ENCODE results near the gene YWHAB. TPM values are rescaled to one million over a fixed set of nuclear protein-coding genes. Genes with fewer than 3 reads are reported as not detected.

The YWHAB gene
- total RNA-seq, 1 donor from 2014 or later, result 43.2 TPM

GRCh38 chr20:44948513-44948912, 63.0 kb downstream of the YWHAB start:
- FAIRE-seq, result no peak

GRCh38 chr20:44950368-44950767, 64.9 kb downstream of the YWHAB start:
- Histone ChIP-seq H3K36me3 (ENCODE audit: control insufficient read depth, insufficient read depth, low read length) (peaks cover 38% of the 10 kb centered on the region), H3K27me3 (ENCODE audit: control insufficient read depth, insufficient read depth, low read length) (no peaks in the 10 kb centered on the region), H3K4me3 (ENCODE audit: low read depth, low read length) (no peak overlapping the region)
- FAIRE-seq (no peak), DNase-seq (ENCODE audit: low read depth) (no peak)
- TF ChIP-seq CTCF (IDR thresholded peaks at IDR 0.05; ENCODE audit: insufficient read depth, low read length, severe bottlenecking), result no peak

More at GRCh38 chr20:44948513-44948912, 63.0 kb downstream of the YWHAB start:
- no peak for TF ChIP-seq CTCF (IDR thresholded peaks at IDR 0.05; ENCODE audit: insufficient read depth, low read length, severe bottlenecking)
- Histone ChIP-seq H3K27me3 (ENCODE audit: control insufficient read depth, insufficient read depth, low read length) (no peaks in the 10 kb centered on the region), H3K4me3 (ENCODE audit: low read depth, low read length) (no peak overlapping the region), H3K36me3 (ENCODE audit: control insufficient read depth, insufficient read depth, low read length) (peaks cover 28% of the 10 kb centered on the region)
- DNase-seq (ENCODE audit: low read depth), result no peak

GRCh38 chr20:44952731-44953130, 67.2 kb downstream of the YWHAB start:
- H3K36me3 ChIP-seq (ENCODE audit: control insufficient read depth, insufficient read depth, low read length), result peaks cover 35% of the 10 kb centered on the region
- no peak for FAIRE-seq
- no peak for DNase-seq (ENCODE audit: low read depth)
- no peak for TF ChIP-seq CTCF (IDR thresholded peaks at IDR 0.05; ENCODE audit: insufficient read depth, low read length, severe bottlenecking)
- no peak overlapping the region for H3K4me3 ChIP-seq (ENCODE audit: low read depth, low read length)
- no peaks in the 10 kb centered on the region for H3K27me3 ChIP-seq (ENCODE audit: control insufficient read depth, insufficient read depth, low read length)

- no peak for TF ChIP-seq CTCF (IDR thresholded peaks at IDR 0.05; ENCODE audit: insufficient read depth, low read length, severe bottlenecking)
- H3K36me3 ChIP-seq (ENCODE audit: control insufficient read depth, insufficient read depth, low read length), result peaks cover 29% of the 10 kb centered on the region
Measured at GRCh38 chr20:44954211-44954610, 68.7 kb downstream of the YWHAB start.

GRCh38 chr20:44955270-44955669, 69.8 kb downstream of the YWHAB start:
- DNase-seq (ENCODE audit: low read depth) (no peak), FAIRE-seq (no peak)
- Histone ChIP-seq H3K4me3 (ENCODE audit: low read depth, low read length) (no peak overlapping the region), H3K36me3 (ENCODE audit: control insufficient read depth, insufficient read depth, low read length) (peaks cover 28% of the 10 kb centered on the region), H3K27me3 (ENCODE audit: control insufficient read depth, insufficient read depth, low read length) (no peaks in the 10 kb centered on the region)
- TF ChIP-seq CTCF (IDR thresholded peaks at IDR 0.05; ENCODE audit: insufficient read depth, low read length, severe bottlenecking), result no peak

More at GRCh38 chr20:44954211-44954610, 68.7 kb downstream of the YWHAB start:
- DNase-seq (ENCODE audit: low read depth), result no peak
- no peaks in the 10 kb centered on the region for H3K27me3 ChIP-seq (ENCODE audit: control insufficient read depth, insufficient read depth, low read length)
- no peak overlapping the region for H3K4me3 ChIP-seq (ENCODE audit: low read depth, low read length)
- no peak for FAIRE-seq

GRCh38 chr20:44956410-44956809, 70.9 kb downstream of the YWHAB start:
- FAIRE-seq, result no peak
- DNase-seq (ENCODE audit: low read depth), result peak; percentile 63
- peaks cover 23% of the 10 kb centered on the region for H3K36me3 ChIP-seq (ENCODE audit: control insufficient read depth, insufficient read depth, low read length)
- H3K4me3 ChIP-seq (ENCODE audit: low read depth, low read length), result no peak overlapping the region
- no peak for TF ChIP-seq CTCF (IDR thresholded peaks at IDR 0.05; ENCODE audit: insufficient read depth, low read length, severe bottlenecking)
- no peaks in the 10 kb centered on the region for H3K27me3 ChIP-seq (ENCODE audit: control insufficient read depth, insufficient read depth, low read length)
